BLaER1 (cell line): ENCODE results near the gene HIVEP3.

ENCODE experiments used
- H3K27ac ChIP-seq: shearing (Covaris generic); formaldehyde crosslinking; 2 replicates; pipeline ENCODE4 v1.8.1; 2022
- H3K27me3 ChIP-seq: shearing (Covaris generic); formaldehyde crosslinking; 2 replicates; pipeline ENCODE4 v1.8.1; 2022
- H3K36me3 ChIP-seq: shearing (Covaris generic); formaldehyde crosslinking; 2 replicates; pipeline ENCODE4 v1.8.1; 2022
- H3K4me1 ChIP-seq: shearing (Covaris generic); formaldehyde crosslinking; 2 replicates; pipeline ENCODE4 v1.8.1; 2022
- H3K4me2 ChIP-seq: shearing (Covaris generic); formaldehyde crosslinking; 2 replicates; pipeline ENCODE4 v1.8.1; 2022
- H3K4me3 ChIP-seq: shearing (Covaris generic); formaldehyde crosslinking; 2 replicates; pipeline ENCODE4 v1.8.1; 2022
- H3K9ac ChIP-seq: shearing (Covaris generic); formaldehyde crosslinking; 2 replicates; pipeline ENCODE4 v1.8.1; 2022
- H3K9me3 ChIP-seq: shearing (Covaris generic); formaldehyde crosslinking; 2 replicates; pipeline ENCODE4 v1.8.1; 2022
- H4K20me1 ChIP-seq: shearing (Covaris generic); formaldehyde crosslinking; 2 replicates; pipeline ENCODE4 v1.8.1; 2022
- Cebpa-rat ChIP-seq: shearing (Covaris generic); IDR thresholded peaks from 2 replicates; pipeline ENCODE4 v1.8.1; 2022

HIVEP3 gene

DNA sequence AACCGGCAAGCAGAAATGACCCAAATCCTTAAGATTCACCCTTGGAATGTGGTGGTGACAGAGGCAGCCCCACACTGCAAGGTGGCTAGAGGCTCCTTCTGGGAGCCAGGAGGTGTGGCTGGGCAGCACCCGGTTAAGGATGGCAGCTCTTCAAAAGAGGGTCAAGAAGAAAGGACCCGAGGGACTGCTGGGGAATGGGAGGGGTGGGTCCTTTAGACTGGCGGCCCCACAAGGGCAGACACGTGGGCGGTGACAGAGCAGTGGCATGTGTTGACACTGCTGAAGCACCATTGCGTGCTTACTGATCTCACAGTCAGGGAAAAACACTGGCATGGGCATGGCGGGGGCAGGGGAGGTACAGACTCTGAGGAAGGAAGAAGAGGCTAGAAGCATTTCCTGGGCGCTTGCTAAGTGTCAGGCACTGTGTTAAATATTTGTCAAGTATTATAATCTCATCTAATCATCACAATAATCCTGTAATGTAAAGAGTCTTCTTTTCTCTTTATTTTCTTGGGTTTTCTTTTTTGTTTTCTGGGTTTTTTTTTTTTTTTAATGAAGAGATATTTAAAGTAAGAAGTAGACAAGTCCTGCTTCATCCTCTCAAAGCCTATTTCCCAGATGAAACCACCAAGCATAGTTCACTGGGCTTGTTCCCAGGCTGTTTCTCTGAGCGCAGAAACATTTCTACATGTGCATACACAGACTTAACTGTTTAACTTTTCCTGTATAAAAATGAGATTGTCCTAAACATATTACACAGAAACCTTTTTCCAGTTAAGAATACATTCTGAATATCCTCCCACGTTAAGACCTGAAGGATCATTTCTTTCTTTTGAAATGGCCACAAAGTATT, 268.5 kb downstream of the HIVEP3 start:
- H3K9ac ChIP-seq = peak overlapping the region; percentile 11; the same call in 1 of the 2 replicates
- peak overlapping the region; percentile 81 for H3K4me2 ChIP-seq
- H3K9me3 ChIP-seq = no peaks in the 10 kb centered on the region
- H3K4me3 ChIP-seq = no peak overlapping the region; the same call in 1 of the 2 replicates
- no peaks in the 10 kb centered on the region for H4K20me1 ChIP-seq
- H3K27ac ChIP-seq = peak overlapping the region; percentile 65
- peaks cover 93% of the 10 kb centered on the region for H3K4me1 ChIP-seq
- H3K27me3 ChIP-seq = no peaks in the 10 kb centered on the region
- no peak for TF ChIP-seq Cebpa-rat
- no peaks in the 10 kb centered on the region for H3K36me3 ChIP-seq

DNA sequence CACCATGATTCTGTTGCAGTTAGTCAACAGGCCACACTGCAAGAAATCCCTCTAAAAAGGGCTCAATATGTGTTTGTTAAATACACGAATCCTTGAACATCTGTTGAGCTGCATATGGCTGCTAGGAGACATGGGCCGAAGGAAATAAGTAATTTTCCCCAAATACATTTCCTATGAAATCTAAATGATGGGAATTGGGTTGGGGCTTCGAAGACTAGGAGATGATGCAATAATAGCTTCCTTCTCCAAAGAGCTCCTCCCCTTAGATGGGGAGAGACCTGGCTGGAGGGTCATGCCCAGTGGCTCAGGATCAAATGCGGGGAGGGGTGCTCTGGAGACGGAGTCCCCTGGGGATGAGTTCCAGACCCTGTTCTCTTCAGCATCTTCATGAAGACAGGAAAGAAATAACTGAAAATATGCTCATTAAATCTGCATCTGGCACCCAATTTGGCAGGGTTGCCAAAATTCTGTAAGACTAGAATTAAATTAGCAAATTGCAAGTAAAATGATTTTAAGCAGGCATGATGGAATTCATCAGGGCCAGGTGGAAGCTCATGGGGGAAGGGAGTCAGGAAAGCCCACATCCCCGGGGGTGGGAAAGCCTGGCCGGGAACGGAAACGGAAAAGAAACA, 269.2 kb downstream of the HIVEP3 start:
- H3K4me1 ChIP-seq = peaks cover 93% of the 10 kb centered on the region
- no peaks in the 10 kb centered on the region for H3K27me3 ChIP-seq
- no peak overlapping the region; the same call in 1 of the 2 replicates for H3K4me3 ChIP-seq
- H3K27ac ChIP-seq = peak overlapping the region; percentile 65
- H3K4me2 ChIP-seq = peak overlapping the region; percentile 81
- H4K20me1 ChIP-seq = no peaks in the 10 kb centered on the region
- H3K9ac ChIP-seq = peak overlapping the region; percentile 11; the same call in 1 of the 2 replicates
- no peaks in the 10 kb centered on the region for H3K9me3 ChIP-seq
- peak; percentile 71 for TF ChIP-seq Cebpa-rat
- no peaks in the 10 kb centered on the region for H3K36me3 ChIP-seq

DNA sequence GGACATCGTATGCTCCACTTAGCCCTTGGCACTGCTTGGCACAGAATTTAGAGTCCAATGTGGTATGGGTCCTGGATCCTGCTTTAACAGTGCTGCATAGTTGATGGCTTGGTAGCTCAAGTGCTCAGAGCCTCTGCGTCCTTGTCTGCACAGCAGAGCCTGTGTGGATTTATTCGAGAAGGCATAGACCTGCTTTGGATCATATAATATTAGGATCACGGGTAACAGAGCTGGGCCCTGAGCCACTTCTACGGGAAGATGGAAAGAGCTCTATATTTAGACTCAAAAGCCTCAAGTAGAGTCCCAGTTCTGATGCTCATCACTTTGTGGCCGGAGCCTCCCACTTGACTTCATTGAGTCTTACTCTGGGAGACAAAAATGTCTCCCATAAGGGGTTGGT, 269.9 kb downstream of the HIVEP3 start:
- H3K4me3 ChIP-seq = no peak overlapping the region
- peaks cover 92% of the 10 kb centered on the region for H3K4me1 ChIP-seq
- H4K20me1 ChIP-seq = no peaks in the 10 kb centered on the region
- H3K27me3 ChIP-seq = no peaks in the 10 kb centered on the region
- H3K4me2 ChIP-seq = peak overlapping the region; percentile 81
- no peaks in the 10 kb centered on the region for H3K9me3 ChIP-seq
- no peak overlapping the region for H3K9ac ChIP-seq
- H3K36me3 ChIP-seq = no peaks in the 10 kb centered on the region
- TF ChIP-seq Cebpa-rat = no peak
- peak overlapping the region; percentile 65 for H3K27ac ChIP-seq

DNA sequence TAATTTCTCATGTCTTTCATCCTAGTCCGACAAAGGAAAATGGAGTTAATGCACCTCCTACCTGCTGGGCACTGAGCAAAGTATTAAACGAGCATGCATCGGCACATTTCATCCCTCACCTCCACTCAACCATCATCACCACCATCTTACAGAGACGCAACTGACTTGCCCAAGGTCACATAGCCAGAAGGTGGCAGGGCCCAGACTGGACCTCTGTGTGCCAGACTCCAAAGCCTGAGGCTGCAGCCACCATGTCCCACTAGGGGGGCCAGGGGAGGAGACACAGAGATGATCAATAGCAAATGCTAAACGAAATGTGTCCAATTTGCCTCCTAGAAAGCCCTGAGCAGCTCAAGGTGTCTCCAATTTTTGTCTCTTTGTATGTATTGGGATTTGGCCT, 270.5 kb downstream of the HIVEP3 start:
- Histone ChIP-seq H3K9me3 (no peaks in the 10 kb centered on the region), H3K4me1 (peaks cover 89% of the 10 kb centered on the region), H3K27ac (no peak overlapping the region), H3K4me3 (no peak overlapping the region), H3K4me2 (no peak overlapping the region), H3K36me3 (no peaks in the 10 kb centered on the region), H3K27me3 (no peaks in the 10 kb centered on the region), H3K9ac (no peak overlapping the region), H4K20me1 (no peaks in the 10 kb centered on the region)
- no peak for TF ChIP-seq Cebpa-rat

DNA sequence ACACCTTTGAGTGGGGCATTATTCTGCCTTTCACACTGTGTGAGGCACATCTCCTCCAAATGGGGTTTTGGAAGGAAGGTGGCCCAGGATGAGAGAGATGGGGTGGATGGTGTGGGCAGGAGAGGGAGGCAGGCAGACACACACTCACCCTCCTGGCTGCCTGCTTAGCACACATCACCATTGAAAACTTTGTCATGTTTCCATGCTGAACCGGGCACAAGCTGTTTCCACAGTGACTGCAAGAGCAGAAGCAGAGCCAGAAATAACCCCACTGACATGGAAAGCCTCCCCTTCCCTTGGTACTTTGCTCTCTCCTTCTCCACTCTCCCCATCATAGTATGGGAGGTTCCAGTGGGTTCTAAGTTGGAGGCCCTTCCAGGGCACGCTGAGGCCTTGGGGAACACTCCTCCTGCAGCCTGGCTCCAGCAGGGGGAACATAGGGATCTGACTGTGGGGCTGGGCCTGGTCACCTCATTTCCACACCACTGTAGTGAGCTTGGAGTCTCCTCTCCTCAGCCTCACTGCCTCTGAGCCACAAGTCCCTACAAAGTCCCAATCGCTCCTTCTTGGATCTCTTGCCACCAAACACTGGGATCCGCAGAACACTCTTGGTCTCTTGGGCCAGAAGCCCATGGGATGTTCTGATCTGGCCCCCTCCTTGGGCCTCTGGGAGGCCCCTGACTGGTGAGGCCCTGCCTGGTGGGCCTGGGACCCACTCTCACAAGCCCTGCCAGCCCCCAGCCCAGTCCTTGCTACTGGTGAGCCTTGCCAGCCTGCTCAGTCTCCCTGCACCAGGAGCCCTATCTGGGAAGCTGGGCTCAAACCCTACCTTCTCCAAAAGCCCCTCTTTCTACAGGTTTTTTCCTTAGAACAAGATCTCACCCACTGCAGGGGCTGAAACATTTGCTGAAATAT, 271.2 kb downstream of the HIVEP3 start:
- no peak for TF ChIP-seq Cebpa-rat
- Histone ChIP-seq H4K20me1 (no peaks in the 10 kb centered on the region), H3K9me3 (no peaks in the 10 kb centered on the region), H3K9ac (no peak overlapping the region), H3K4me2 (no peak overlapping the region), H3K36me3 (no peaks in the 10 kb centered on the region), H3K4me1 (peaks cover 89% of the 10 kb centered on the region), H3K27me3 (no peaks in the 10 kb centered on the region), H3K4me3 (no peak overlapping the region), H3K27ac (peak overlapping the region; percentile 43)

DNA sequence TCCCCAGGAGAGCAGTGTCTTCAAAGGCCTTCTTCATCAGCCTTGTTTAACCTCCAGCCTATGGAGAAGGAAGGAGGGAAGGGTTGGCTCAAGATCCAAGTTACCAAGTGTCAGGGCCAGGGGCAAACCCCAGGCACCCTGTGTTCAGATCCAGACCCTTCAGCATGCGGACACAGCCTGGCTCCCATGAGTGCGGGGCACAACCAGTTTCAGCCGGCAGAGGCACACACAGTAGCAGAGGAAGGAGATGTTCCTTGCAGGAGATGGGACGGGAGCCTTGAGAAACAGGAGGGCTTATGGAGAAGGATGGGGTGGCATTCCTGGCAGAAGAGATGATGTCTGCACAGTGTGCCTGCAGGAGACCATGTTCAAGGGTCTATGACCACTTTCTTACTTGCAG, 272.5 kb downstream of the HIVEP3 start:
- H3K4me2 ChIP-seq = peak overlapping the region; percentile 72; the same call in 1 of the 2 replicates
- no peak overlapping the region for H3K9ac ChIP-seq
- no peaks in the 10 kb centered on the region for H3K9me3 ChIP-seq
- H3K4me3 ChIP-seq = no peak overlapping the region
- H3K27me3 ChIP-seq = no peaks in the 10 kb centered on the region
- no peak for TF ChIP-seq Cebpa-rat
- H3K36me3 ChIP-seq = no peaks in the 10 kb centered on the region
- no peaks in the 10 kb centered on the region for H4K20me1 ChIP-seq
- no peak overlapping the region for H3K27ac ChIP-seq
- H3K4me1 ChIP-seq = peaks cover 89% of the 10 kb centered on the region

DNA sequence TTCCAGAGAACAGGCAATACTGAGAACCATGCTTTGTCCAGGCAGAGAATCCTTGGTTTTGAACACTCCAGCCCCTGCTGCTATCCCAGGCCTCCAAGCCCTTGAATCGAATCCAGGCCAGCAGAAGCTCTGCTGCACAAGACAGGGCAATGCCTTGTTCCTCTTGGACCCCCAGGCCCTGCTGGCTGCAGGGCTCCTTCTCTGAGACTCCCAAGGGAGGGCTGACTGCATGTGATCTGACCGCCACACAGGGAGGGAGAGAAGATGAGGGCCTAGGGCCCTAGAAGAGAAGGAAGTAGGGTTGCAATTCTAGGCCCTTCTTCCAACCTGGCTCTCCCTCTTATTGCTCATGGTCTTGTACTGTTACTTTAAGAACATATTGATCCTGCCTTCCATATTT, 273.7 kb downstream of the HIVEP3 start:
- Histone ChIP-seq H3K9ac (no peak overlapping the region), H4K20me1 (no peaks in the 10 kb centered on the region), H3K36me3 (no peaks in the 10 kb centered on the region)

DNA sequence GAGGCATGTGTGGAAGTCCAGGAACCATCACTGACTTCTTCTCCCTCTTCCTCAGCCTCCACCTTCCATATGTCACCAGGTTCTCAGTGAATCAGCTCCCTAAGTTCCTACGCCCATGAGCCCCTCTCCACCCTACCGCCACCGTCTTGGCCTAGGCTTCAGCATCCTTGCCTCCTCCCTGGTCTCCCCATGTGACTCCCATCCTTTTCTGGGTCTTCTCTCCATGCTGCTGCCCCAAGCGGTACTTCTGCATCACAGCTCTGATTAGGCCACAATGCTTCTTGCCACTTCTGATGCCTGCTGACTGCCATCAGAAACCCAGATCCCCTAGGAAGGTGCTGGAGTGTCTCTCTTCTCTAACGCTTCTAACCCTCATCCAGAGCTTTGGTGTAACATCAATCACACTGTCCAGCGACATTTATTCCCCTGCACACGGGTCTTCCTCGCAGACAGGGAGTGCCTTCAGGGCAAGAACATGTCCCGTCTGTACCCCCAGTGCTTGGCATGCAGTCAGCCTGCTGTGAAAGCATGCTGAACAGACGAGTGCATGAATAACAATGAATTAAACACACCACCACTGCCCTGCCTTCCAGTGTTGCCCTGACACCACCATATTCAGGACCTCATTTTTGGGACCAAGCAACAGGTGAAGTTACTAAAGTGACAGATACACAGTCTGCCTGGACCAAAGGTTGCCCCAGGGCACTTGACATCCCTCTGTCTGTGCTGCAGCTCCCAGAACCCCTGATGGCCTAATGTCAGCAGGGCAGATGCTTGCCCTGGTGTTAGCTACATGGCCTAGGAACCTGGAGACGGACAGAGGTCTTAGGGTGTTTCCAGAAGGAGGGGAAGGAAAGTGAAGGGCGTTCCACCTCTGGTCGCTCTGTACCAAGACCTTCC, 275.6 kb downstream of the HIVEP3 start:
- no peak for TF ChIP-seq Cebpa-rat
- no peaks in the 10 kb centered on the region for H4K20me1 ChIP-seq
- no peak overlapping the region for H3K4me3 ChIP-seq
- H3K9me3 ChIP-seq = no peaks in the 10 kb centered on the region
- peaks cover 92% of the 10 kb centered on the region for H3K4me1 ChIP-seq
- H3K9ac ChIP-seq = no peak overlapping the region
- H3K27me3 ChIP-seq = no peaks in the 10 kb centered on the region
- peak overlapping the region; percentile 74; the same call in 1 of the 2 replicates for H3K4me2 ChIP-seq
- 0 out of 2 replicates have a peak overlapping the region, but pooled peaks have one; percentile 5 for H3K27ac ChIP-seq
- no peaks in the 10 kb centered on the region for H3K36me3 ChIP-seq

More for the DNA sequence above, 273.7 kb downstream of the HIVEP3 start:
- H3K27me3 ChIP-seq = no peaks in the 10 kb centered on the region
- no peaks in the 10 kb centered on the region for H3K9me3 ChIP-seq
- TF ChIP-seq Cebpa-rat = no peak
- peak overlapping the region; percentile 72 for H3K4me2 ChIP-seq
- H3K4me1 ChIP-seq = peaks cover 89% of the 10 kb centered on the region
- H3K27ac ChIP-seq = no peak overlapping the region; the same call in 1 of the 2 replicates
- no peak overlapping the region for H3K4me3 ChIP-seq
